HG03442 (cell line): ENCODE results near the gene SCGB2A2.

Experiments used
- ATAC-seq: cut with Tn5 transposase; IDR thresholded peaks from one replicate; pipeline ENCODE4 v1.9.1; 2021; ENCODE audit warnings: mild to moderate bottlenecking, moderate library complexity; ENCODE audit not compliant: unreplicated experiment

SCGB2A2 gene

GRCh38 chr11:62269654-62270278 is at the start of gene SCGB2A2:
Gene SCGB2A2 (plus strand): TSS chr11:62270158. CDS start chr11:62270217, 59 bp downstream.
- ATAC-seq = no peak

GRCh38 chr11:62221498-62221897 is 48.5 kb upstream of the SCGB2A2 start:
- no peak for ATAC-seq

- no peak for ATAC-seq
Observed at GRCh38 chr11:62223095-62223494, 46.9 kb upstream of the SCGB2A2 start.

DNA sequence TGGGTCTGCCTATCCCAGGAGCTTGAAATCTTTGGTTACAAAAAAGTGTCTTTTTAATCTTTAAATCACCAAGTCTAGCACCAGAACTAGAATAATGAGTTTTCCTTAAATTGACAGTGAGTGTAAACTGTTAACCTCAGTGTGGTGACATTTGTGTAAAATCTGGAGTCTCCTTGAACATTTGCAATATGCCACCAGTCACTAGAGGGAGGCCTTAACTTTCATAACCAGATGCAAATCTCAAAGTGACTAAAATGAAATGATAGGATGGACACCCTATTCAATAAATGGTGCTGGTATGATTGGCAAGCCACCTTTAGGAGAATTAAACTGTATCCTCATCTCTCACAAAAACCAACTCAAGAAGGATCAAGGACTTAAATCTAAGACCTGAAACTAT is 36.2 kb upstream of the SCGB2A2 start:
- no peak for ATAC-seq

DNA sequence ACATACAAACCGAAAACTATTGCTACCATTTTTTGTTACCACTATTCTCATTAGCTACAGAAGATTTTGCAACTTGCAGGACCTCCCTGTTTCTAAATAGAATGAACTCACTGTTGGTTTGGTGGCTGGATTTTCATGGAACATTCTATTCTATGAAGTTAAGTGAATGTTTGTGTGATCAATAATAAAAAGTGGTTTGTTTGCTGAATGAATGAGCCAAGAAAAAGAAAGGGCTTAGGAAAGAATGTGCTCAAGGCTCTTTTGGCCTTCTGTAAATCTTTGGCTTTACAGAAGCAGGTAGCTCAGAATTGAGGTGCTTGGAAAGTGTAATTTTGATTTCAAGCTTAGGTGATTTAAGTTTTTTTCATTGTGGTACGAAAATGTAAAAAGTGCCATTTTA is 33.8 kb upstream of the SCGB2A2 start:
- ATAC-seq = no peak

GRCh38 chr11:62237499-62237898 is 32.5 kb upstream of the SCGB2A2 start:
- no peak for ATAC-seq

GRCh38 chr11:62238151-62238550 is 31.8 kb upstream of the SCGB2A2 start:
- ATAC-seq = no peak

DNA sequence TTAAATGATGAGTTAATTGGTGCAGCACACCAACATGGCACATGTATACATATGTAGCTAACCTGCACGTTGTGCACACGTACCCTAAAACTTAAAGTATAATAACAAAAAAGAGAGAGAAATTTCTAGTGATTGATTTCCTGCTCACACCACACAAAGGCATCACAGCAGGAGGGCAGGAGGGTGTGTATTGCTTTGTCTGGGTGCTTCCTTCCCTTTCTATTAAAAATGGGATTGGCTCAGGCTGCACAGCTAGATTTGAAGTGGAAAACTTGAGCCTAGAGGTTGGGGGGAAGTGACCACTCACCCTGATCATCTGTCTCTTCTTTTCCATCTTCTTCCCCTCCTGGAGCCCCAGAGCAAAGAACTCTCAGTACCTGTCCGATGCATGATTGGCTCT is 28.9 kb upstream of the SCGB2A2 start:
- no peak for ATAC-seq

- no peak for ATAC-seq
Observed at GRCh38 chr11:62242021-62242420, 27.9 kb upstream of the SCGB2A2 start, which contains the start of gene SCGB1D2. Gene SCGB1D2 (plus strand): TSS chr11:62242239. CDS start chr11:62242308, 69 bp downstream.

DNA sequence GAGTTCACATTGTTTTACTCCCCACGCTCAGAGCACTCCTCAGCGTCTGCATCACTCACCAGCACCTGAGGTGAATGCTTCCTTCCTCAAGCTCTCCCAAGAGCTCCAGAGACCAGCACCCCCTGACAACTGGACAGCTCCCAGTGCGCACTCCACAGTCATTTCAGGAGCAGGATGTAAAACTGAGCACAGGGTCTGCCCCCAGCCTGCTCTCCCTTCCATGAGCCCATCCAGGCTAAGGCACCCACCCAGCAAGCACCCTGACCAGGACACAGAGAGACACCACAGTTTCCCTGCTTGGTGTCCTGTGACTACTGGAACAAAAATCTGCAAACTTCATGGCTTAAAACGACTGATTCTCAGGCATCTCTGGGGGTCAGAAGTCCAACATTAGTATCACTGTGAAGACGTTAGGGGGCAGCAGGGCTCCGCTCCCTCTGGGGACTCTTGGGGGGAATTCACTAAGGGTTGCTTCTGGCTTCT is 24.6 kb upstream of the SCGB2A2 start:
- no peak for ATAC-seq

DNA sequence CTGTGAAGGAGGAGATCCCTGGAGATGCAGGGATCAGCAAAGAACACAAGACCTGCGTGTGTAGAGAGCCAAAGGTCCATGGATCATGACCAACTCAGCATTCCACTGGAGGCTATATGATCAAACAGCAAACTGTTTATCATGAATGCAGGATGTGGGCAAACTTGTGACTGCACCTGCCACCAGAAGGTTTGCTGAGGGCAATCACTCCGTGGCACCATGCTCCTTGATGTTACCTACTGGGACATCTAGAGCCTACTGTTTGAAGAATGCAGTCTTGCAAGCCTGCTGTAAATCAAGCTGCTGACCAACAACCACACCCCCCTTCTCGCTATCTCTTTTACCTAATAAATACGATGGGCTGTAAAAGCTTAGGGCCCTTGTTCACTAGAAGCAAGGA is 18.3 kb upstream of the SCGB2A2 start:
- ATAC-seq = no peak

DNA sequence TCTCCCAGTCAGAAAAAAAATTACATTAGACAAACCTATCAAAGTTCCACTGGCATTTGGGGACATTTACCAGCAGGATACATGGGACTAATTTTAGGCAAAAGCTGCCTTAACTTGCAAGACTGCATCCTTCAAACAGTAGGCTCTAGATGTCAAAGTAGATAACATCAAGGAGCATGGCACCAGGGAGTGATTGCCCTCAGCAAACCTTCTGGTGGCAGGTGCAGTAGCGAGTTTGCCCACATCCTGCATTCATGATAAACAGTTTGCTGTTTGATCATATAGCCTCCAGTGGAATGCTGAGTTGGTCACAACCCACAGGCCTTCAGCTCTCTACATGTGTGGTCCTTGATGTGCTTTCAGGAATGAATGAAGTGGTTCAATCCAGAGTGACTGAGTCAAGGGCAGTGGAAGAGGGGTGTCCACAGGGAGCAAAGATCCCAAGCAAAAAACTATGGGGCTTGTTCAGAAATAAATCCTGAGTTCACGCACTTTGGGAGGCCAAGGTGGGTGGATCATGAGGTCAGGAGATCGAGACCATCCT is 15.9 kb upstream of the SCGB2A2 start:
- no peak for ATAC-seq

DNA sequence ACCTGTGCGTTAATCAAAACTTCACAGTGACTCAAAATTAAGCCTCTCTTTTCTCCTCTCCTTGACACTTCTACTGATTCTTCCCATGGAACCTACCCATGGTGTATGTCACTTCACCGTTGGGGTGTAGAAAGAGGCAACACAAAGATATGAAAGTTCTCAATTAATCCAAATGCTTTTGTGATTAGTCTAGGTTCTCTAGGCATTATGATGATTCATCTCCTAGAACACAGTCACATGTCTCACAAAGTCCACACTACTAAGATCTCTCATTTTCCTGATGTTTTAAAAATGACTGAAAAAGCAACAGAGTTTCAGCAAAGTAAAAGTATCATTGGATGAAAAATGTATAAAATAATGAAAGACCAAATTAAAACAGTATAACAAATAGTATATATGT is 13.7 kb upstream of the SCGB2A2 start:
- no peak for ATAC-seq

DNA sequence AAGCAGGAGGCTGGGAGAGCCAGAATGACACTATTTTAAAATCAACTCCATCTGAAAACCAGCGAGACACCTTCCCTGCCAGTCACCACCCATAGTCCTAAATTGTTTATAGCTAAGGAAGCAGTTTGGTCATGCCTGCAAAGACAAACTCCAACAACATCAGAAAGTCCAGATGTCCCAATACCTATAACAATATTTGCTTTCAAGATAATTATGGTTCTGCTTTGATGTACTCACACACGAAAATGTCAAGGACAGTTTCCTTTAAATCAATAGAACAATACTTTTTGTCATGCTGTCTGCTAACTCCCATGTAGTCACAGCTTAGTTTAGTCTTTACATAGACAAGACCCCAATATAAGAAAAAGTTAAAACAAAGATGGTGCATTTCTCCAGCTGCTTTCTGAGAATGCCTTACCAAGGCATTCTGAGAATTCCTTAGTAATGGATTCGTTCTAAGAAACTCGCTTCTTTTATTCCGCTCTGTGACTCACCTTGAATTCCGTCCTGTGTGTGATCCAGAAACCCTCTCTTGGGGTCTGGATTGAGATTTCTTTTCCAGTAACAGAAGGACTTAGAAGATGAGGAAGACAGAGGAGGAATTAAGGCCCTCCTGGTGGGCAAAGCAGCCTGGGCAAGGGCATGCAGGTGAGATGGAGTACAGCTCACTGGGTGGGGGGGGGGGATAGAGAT is 9.6 kb upstream of the SCGB2A2 start:
- no peak for ATAC-seq

DNA sequence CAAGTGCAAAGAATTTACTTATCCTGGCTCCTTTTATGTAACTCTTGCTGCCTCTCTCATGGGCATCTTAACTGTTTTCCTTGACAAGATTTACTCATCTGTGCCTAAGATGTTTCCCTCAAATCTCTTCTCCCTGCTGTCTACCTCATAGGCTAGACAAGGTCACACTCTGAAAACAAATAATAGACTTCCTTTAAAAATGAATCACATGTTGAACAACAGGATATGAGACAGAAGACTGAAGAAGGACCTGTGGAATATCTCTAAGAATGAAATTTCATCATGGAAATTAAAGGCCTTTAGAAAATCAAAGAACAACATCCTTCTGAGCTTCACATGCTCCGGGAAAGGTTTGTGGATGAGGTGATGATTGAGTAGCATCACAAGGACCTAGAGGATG is 6.0 kb upstream of the SCGB2A2 start:
- no peak for ATAC-seq

- no peak for ATAC-seq
Observed at GRCh38 chr11:62266558-62266957, 3.4 kb upstream of the SCGB2A2 start.

DNA sequence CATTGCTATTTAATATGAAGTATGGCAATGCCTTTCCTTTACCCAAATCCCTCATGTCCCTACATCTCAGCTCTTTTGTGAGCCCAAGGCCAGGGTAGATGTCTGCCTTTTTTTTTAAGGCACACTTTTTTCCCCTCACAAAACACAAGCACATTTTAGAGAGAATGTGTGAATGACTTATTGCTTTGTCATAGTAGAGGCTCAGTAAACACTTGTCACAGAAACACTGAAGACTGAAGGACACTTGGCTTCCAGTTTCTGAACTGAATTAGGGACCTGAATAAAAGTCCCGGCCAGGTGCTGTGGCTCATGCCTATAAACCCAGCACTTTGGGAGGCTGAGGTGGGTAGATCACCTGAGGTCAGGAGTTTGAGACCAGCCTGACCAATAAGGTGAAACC is 2.9 kb upstream of the SCGB2A2 start:
- no peak for ATAC-seq

DNA sequence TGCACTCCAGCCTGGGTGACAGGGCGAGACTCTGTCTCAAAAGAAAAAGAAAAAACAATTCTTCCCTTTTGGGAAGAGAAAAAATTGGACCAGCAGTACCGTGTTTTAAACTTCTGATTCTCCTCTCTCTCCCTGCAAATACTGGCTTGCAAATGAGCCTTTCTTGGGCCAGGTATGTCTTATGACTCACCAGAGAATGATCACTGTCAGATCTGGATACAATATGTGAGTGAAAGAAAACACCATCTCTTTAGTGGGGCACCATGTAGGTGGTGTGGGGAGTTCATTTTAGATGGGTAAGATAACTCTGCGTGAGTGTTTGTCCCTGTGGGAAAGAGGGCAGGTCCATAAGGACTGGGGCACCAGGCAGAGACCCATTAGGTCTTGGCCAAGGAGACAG is 2.4 kb upstream of the SCGB2A2 start:
- ATAC-seq = no peak

- ATAC-seq = no peak
Observed at GRCh38 chr11:62273284-62273683, 3.3 kb downstream of the SCGB2A2 start.

DNA sequence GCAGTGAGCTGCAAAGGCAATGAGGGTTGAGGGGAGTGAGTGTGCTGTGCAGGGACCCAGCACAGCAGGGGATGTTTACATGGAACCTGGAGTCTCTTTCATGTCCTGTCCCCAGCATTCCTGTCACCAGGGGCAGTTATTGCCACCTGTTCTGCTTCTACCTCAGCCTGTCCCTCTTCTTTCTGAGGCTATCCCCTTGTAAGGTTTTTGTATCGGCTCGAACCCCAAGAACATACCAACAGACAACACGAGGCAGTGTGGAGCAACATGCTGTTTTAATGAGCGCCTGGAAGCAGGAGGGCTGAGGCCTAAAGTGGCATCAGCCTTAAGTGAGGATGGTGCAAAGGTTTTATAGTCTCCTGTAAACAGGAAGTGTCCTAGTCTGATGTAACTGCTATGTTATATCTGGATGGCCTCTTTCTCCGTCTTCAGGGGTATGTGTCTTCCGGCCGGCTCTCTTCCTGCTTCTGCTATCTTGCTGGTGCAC is 3.9 kb downstream of the SCGB2A2 start:
- ATAC-seq = no peak

GRCh38 chr11:62280452-62280851 is 10.5 kb downstream of the SCGB2A2 start:
- ATAC-seq = no peak

- no peak for ATAC-seq
Observed at GRCh38 chr11:62295504-62295903, 25.5 kb downstream of the SCGB2A2 start.
